GM12872 (cell line): ENCODE measurements around the gene C16orf89.

Source experiments
- TF ChIP-seq, protein P1 (sequence below): IDR thresholded peaks from 3 replicates; pipeline ENCODE4 v1.5.1; 2011; ENCODE audit warnings: low read depth, mild to moderate bottlenecking, low read length, moderate library complexity; ENCODE audit not compliant: insufficient read depth

The C16orf89 gene

GRCh38 chr16:5066511-5066910 is 755 bp upstream of the C16orf89 start:
- TF ChIP-seq, protein P1, sequence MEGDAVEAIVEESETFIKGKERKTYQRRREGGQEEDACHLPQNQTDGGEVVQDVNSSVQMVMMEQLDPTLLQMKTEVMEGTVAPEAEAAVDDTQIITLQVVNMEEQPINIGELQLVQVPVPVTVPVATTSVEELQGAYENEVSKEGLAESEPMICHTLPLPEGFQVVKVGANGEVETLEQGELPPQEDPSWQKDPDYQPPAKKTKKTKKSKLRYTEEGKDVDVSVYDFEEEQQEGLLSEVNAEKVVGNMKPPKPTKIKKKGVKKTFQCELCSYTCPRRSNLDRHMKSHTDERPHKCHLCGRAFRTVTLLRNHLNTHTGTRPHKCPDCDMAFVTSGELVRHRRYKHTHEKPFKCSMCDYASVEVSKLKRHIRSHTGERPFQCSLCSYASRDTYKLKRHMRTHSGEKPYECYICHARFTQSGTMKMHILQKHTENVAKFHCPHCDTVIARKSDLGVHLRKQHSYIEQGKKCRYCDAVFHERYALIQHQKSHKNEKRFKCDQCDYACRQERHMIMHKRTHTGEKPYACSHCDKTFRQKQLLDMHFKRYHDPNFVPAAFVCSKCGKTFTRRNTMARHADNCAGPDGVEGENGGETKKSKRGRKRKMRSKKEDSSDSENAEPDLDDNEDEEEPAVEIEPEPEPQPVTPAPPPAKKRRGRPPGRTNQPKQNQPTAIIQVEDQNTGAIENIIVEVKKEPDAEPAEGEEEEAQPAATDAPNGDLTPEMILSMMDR, result no peak

GRCh38 chr16:5065326-5065725 is 430 bp downstream of the C16orf89 start:
- TF ChIP-seq, protein P1, result no peak

DNA sequence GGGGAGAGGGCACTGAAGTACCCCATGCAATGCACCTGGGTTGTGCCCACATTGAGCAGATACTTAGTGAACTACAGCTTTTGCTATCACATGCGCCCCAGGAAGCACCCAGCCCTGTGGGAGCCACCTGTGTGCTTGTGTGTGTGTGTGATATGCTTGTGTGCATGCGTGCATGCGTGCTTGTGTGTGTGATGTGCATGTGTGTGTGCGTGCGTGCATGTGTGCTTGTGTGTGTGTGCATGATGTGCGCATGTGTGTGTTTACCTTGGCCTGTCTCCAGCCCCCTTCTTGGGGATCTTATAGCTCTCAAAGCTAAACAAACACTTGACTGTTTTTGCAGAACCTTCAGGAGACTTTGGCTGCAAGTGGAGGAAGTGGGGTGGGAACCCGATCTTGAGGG is 841 bp downstream of the C16orf89 start:
- TF ChIP-seq, protein P1, result no peak

GRCh38 chr16:5062790-5063765 is 2.7 kb downstream of the C16orf89 start:
- TF ChIP-seq, protein P1, result no peak; the same call in 2 of the 3 replicates

DNA sequence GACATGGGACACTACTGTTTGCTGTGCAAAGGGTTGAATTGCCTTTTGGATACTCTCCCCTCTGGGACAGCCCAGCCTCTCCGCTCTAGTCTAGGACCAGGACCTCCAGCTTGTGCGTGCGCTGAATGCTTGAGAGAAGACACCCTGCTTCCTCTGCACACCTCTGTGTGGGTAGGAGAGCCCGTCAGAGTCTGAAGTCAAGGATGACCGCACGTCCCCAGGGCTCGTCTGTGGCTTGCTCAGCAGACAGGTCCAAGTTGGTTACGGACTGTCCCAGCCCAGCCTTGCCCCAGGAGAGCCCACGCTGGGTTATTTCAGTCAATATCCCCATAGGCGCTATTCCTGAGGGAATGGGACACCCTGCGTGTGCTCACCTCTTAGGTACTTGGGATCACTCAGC is 3.7 kb downstream of the C16orf89 start:
- TF ChIP-seq, protein P1, result no peak

- TF ChIP-seq, protein P1, result no peak
Observed at GRCh38 chr16:5060073-5060641, 5.6 kb downstream of the C16orf89 start.

DNA sequence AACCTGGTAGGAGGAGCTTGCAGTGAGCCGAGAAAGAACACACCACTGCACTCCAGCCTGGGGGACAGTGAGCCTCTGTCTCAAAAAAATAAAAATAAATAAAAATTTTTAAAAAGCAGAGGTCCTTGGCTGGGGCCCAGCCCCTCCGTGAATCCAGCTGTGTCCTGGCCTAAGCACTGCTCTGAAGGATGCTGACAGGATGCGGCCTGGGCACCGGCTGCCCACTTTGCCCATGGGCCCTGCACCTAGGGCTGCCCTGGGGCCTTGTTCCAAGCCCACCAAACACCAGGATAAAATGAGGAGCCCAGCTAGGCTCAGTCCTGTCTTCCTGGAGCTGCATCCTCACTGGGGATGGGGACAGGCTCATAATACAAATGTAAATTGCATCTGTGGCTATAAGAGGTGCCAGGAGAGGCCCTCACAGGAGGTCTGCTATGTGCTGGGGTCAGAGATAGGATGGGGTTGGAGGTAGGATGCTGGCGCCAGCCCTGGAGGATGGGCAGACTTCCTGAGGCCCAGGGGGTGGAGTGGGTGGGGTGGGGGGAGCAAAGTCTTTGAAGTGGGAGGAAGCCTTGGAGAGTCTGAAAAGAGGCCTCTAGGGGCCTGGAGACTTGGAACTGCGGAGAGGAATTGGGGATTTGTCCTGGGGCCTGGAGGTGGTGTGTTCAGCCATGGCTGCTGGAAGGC is 6.2 kb downstream of the C16orf89 start:
- TF ChIP-seq, protein P1, result no peak
